Frontal cortex (tissue), 4 donors: ENCODE data around the gene KLF2. TPM values are rescaled to one million over a fixed set of nuclear protein-coding genes. Genes with fewer than 3 reads are reported as not detected.

ENCODE experiments used
- DNase-seq, 2 donors: peaks; one replicate each; pipeline ENCODE4 v3.0.0; 2012; ENCODE audit warnings: low spot score in 2 of 2
- FAIRE-seq: peaks from 2 replicates; lab custom pipeline; 2012; peaks lifted over from hg19 to GRCh38; lab: Jason Lieb, UNC
- total RNA-seq: library from RNA; depleted of rRNA; stranded (reverse); fragments of >200 nt; gene quantifications from one replicate; pipeline ENCODE4 v1.2.3, GENCODE V29; 2014
- donor health status: control.
- donor health status: control.
- donor health status: control.

KLF2 gene
- total RNA-seq, 1 donor from 2014 or later = 2.4 TPM

DNA sequence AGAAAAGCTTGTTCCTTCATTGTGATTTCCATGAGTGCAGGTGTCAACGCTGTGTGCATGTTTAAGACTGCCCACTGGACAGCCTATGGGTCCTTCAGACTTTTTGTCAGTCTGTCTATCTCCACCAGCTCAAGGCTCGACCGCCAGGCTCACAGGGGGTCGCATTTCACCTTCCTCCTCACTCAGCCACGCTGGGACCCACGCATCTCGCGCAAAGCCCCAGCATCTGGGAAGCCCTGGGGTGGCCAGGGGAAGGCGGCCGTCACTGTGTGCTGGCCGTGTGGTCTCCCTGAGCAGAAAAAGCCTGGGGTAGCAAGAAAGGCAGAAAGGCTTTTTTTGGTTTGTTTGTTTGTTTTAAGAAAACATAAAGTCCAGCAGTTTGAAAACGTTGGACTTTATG is 48.5 kb downstream of the KLF2 start:
- FAIRE-seq (no peak), DNase-seq (no peak)

DNA sequence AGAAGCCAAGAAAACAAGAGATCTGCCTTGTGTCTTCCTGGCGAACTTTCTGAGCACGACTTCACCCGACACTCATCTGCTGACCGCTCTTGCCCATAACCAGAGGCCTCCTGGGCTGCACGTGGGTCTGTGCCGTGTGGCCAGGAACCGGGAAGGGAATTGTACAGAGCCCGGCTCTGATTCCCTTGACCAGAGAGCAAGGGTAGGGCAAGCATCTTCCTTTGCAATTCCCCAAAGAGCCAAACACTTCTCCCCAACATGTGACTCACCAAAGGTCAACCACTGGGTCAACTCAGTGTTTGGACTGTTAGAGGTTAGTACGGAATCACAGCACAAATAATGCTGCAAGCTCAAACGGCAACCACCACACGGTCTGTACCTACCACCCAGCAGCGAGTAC is 48.9 kb downstream of the KLF2 start:
- DNase-seq (peak in 1 of 2 donors; percentile 41), FAIRE-seq (no peak)

DNA sequence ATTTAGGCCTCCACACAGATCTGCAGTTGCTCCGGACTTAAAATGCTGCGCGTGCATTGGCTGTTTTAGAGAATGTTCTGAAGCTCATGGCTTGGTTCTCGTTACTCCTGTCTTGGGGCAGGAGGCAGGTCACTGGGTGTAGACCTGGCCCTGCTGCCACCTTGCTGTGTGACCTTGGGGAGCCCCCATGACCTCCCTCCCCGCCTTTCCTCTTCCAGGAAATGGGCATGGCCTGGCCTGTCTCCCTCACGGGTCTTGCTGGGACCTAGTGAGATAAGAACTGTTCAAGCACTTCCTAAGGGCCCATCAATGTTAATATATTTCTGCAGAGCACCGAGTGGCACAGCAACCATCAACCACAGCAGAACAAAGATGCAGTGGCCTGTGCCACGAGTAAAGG is 49.4 kb downstream of the KLF2 start:
- DNase-seq = no peak
- no peak for FAIRE-seq

DNA sequence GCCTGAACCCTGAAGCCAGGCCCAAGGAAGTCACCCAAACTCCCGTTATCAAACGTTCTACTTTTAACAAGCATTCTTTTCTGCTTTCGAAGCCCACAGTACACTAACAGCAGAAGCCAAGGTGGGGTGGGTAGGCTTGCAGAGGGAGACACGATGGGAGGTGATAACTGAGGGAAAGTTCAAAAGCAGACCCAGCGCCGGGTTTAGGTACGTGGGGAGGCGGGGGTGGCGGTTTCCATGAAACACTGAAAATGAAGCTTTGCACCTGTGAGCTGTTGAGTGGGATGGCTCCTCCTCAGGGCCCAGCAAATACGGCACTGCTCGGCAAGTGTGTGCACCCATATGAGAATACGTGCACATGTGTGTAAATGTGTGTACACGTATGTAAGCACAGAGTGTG is 49.8 kb downstream of the KLF2 start:
- no peak for FAIRE-seq
- no peak for DNase-seq

DNA sequence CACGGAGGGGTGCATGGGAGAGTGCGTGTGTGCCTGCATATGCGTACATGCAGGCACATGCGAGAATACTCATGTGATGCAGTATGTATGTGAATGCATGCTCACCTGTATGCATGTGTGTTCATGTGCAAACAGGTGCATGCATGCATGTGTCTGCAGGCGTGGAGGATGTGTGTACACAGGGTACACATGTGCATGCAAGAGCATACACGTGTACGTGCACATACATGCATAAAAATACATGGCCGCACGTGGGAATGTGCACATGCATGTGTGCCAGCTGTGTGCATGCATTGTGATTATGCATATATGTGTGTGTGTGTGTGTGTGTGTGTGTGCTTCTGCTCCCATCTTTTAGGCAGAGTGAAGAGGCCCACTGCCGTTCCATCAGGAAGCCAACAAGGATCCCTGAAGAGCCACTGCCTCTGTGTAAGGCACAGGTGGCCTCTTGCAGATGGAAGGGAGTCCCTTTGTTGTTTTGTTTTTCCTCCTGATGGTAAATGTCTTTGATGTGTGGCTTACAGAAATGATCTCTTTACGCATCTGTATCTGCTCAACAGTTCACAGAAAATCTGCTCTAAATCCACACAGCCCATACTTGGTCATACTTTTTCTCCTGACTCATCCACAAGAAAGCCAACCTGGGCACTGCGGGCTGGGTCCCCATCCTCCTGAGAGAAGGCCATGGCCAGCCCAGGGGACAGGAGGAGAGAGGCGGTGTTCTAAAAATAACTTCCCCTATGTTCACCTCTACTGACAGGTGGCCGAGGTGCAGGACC is 50.7 kb downstream of the KLF2 start:
- DNase-seq (no peak), FAIRE-seq (no peak)

DNA sequence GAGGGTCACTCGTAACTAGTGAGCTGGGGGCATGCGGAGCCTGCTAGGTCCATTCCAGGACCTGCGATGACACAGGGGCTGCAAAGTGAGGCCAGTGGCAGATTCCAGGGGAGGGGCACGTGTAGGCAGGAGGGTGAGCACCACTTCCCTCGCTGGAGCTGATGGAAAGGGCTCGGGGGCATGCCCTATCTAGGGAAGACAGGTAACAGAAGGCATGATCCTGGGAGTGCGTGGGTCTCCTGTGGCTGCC is 51.2 kb downstream of the KLF2 start:
- FAIRE-seq = no peak
- DNase-seq = no peak

DNA sequence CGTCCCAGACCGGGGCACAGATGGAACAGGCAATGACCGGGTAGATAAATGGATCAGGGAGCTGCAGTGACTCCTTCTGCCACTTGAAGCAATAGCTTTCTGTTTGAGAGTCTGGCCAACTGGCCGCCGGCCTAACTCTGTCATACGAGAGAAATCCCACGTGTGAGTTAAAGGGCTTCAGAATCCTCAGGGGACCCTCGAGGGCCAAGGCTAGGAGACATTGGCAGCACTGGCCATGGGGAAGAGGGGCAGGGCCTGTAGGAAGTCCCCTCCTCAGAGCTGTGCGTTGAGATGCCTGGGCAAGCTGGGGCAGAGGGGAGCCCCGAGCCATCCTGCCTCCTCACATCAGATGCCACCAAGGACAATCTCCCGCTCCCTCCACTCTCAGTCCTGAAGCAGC is 51.6 kb downstream of the KLF2 start:
- FAIRE-seq (no peak), DNase-seq (no peak)

DNA sequence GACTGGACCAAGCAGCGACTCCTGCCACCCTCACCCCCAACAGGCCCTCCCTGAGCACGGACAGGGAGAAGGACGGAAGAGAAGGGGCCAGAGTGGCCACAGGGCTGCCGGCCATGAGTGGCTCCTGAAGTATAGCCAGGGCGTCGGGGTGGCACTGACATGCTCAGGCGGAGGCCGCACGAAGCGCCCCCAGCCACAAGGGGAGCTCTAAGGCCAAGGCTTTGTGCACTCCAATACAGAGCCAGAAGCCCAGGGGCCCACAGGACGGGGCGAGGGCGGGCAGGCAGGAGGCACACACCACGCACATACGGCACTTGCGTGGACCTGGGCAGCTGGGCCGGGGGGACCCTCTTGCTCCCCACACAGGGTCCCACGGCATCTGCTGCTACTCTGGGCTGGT is 52.0 kb downstream of the KLF2 start:
- DNase-seq (no peak), FAIRE-seq (no peak)

DNA sequence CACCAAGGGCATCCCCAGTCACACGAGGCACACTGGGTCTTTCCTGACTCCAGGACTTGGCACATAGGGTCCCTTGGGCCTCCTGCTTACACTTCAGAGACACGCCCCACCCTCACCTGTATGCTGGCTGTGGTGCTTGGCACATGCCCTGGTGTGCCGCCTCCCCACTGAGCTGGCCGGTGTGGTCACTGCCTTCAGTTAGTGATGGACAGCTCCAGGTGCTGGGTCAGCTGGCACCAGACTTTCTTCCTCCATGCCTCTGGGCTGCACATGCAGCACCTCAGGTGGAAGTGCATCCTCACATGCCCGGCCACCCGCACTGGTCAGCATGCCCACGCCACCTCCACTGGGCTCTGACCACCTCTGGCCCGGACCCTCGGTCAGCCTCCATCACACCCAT is 52.9 kb downstream of the KLF2 start:
- DNase-seq = no peak
- FAIRE-seq = no peak

Other genes starting within 250 kb of the KLF2 start
- gene TPM4, start 248.3 kb upstream of the KLF2 start, total RNA-seq = 86.0 TPM
- 45.2 TPM for gene RAB8A, start 212.9 kb upstream of the KLF2 start, total RNA-seq
- gene HSH2D, start 181.1 kb upstream of the KLF2 start, total RNA-seq = under 0.01 TPM
- gene CIB3, start 151.3 kb upstream of the KLF2 start, total RNA-seq = not detected
- 122 TPM for gene FAM32A, start 139.4 kb upstream of the KLF2 start, total RNA-seq
- gene AP1M1, start 126.9 kb upstream of the KLF2 start, total RNA-seq = 28.1 TPM
- gene EPS15L1, start 147.1 kb downstream of the KLF2 start, total RNA-seq = 15.1 TPM
- gene CALR3, start 171.3 kb downstream of the KLF2 start, total RNA-seq = not detected
- gene C19orf44, start 171.6 kb downstream of the KLF2 start, total RNA-seq = 3.3 TPM
- gene CHERP, start 217.6 kb downstream of the KLF2 start, total RNA-seq = 5.3 TPM
- gene SLC35E1, start 247.6 kb downstream of the KLF2 start, total RNA-seq = 22.8 TPM